GM12892 (cell line): ENCODE measurements around the gene CST6.

Experiments used
- POLR2A ChIP-seq: IDR thresholded peaks from 2 replicates; pipeline ENCODE4 v1.6.1; 2011; ENCODE audit warnings: low read depth, low read length, control low read depth
- POLR2AphosphoS5 ChIP-seq: IDR thresholded peaks from 2 replicates; pipeline ENCODE4 v1.6.1; 2011; ENCODE audit warnings: low read depth, low read length, control low read depth
- TAF1 ChIP-seq: IDR thresholded peaks from 2 replicates; pipeline ENCODE4 v1.6.1; 2011; ENCODE audit warnings: low read depth, mild to moderate bottlenecking, control low read depth, low read length, borderline replicate concordance

GRCh38 chr11:65981972-65982823, 29.6 kb upstream of the CST6 start:
- TF ChIP-seq POLR2A (no peak), POLR2AphosphoS5 (0 out of 2 replicates have a peak, but pooled peaks have one; percentile 12), TAF1 (no peak)
